Measurements from ENCODE around the gene NFATC1. TPM values are rescaled to one million over a fixed set of nuclear protein-coding genes. Genes with fewer than 3 reads are reported as not detected.
A peak's percentile ranks its signal among the peaks of the same experiment; 100 is the strongest.

Gene NFATC1
- total RNA-seq, 2 donors from 2014 or later: 5.2 to 5.9 TPM

- Histone ChIP-seq H3K27me3 (peaks cover 0 to 30% of the 10 kb centered on the region in 2 donors), H3K9me3 (no peaks in the 10 kb centered on the region), H3K36me3 (replicated peaks in 1 of 2; ENCODE audit: insufficient read depth in 1 of 2, low read depth in 2 of 2) (no peaks in the 10 kb centered on the region), H3K4me3 (no peak overlapping the region), H3K27ac (no peak overlapping the region), H3K4me1 (no peaks in the 10 kb centered on the region)
- intact Hi-C loops (cut with DNase I): no loop called here
- DNase-seq: peak in 1 of 4 donors; percentile 6
- ATAC-seq: no peak
- WGBS, 2 donors: 15 to 18% methylated on average over 6 to 11 of the region's 11 CpGs
- TF ChIP-seq POLR2A (IDR thresholded peaks at IDR 0.05): no peak
- TF ChIP-seq, protein P1, sequence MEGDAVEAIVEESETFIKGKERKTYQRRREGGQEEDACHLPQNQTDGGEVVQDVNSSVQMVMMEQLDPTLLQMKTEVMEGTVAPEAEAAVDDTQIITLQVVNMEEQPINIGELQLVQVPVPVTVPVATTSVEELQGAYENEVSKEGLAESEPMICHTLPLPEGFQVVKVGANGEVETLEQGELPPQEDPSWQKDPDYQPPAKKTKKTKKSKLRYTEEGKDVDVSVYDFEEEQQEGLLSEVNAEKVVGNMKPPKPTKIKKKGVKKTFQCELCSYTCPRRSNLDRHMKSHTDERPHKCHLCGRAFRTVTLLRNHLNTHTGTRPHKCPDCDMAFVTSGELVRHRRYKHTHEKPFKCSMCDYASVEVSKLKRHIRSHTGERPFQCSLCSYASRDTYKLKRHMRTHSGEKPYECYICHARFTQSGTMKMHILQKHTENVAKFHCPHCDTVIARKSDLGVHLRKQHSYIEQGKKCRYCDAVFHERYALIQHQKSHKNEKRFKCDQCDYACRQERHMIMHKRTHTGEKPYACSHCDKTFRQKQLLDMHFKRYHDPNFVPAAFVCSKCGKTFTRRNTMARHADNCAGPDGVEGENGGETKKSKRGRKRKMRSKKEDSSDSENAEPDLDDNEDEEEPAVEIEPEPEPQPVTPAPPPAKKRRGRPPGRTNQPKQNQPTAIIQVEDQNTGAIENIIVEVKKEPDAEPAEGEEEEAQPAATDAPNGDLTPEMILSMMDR (IDR thresholded peaks at IDR 0.05): no peak
Observed at GRCh38 chr18:79387615-79388014, 8.1 kb upstream of the NFATC1 start.

- Histone ChIP-seq H3K4me1 (peaks cover 3% of the 10 kb centered on the region), H3K27ac (no peak overlapping the region), H3K36me3 (replicated peaks in 1 of 2; ENCODE audit: insufficient read depth in 1 of 2, low read depth in 2 of 2) (no peaks in the 10 kb centered on the region), H3K9me3 (no peaks in the 10 kb centered on the region), H3K27me3 (peaks cover 0 to 30% of the 10 kb centered on the region in 2 donors), H3K4me3 (no peak overlapping the region)
- WGBS, 2 donors: 32 to 33% methylated on average over 5 to 7 of the region's 7 CpGs
- intact Hi-C loops (cut with DNase I): no loop called here
- TF ChIP-seq, protein P1 (IDR thresholded peaks at IDR 0.05): no peak
- TF ChIP-seq POLR2A (IDR thresholded peaks at IDR 0.05): no peak
- ATAC-seq (no peak), DNase-seq (no peak)
Observed at GRCh38 chr18:79388043-79388442, 7.7 kb upstream of the NFATC1 start.

DNA sequence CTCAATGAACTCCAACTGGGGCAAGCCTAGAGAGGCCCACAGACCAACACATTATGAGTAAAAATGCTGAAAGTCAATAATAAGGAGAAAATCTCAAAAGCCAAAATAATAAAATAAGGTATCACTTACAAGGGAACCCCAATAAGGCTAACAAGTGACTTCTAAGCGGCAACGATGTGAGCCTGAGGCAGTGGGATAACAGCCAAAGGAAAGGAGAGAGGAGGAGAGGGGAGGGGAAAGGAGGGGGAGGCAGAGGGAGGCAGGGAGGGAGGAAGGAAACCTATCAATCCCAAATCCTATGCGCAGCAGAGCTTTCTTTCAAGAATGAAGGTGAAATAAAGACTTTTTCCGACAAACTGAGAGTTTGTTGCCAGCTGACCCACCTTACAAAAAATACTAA is 6.0 kb upstream of the NFATC1 start:
- Histone ChIP-seq H3K4me1 (peaks cover 13% of the 10 kb centered on the region), H3K9me3 (no peaks in the 10 kb centered on the region), H3K27me3 (peaks cover 0 to 32% of the 10 kb centered on the region in 2 donors), H3K36me3 (replicated peaks in 1 of 2; ENCODE audit: insufficient read depth in 1 of 2, low read depth in 2 of 2) (no peaks in the 10 kb centered on the region), H3K27ac (no peak overlapping the region), H3K4me3 (no peak overlapping the region)
- TF ChIP-seq, protein P1 (IDR thresholded peaks at IDR 0.05): no peak
- no peak for TF ChIP-seq POLR2A (IDR thresholded peaks at IDR 0.05)
- ATAC-seq (no peak), DNase-seq (peak in 1 of 4 donors; percentile 3)
- 37 to 47% methylated on average over 4 of the region's 4 CpGs for WGBS, 2 donors
- intact Hi-C loops (cut with DNase I): no loop called here

- TF ChIP-seq, protein P1 (IDR thresholded peaks at IDR 0.05): no peak
- TF ChIP-seq POLR2A (IDR thresholded peaks at IDR 0.05): no peak
- DNase-seq (no peak), ATAC-seq (no peak)
- Histone ChIP-seq H3K9me3 (no peaks in the 10 kb centered on the region), H3K27me3 (peaks cover 0 to 34% of the 10 kb centered on the region in 2 donors), H3K4me3 (no peak overlapping the region), H3K36me3 (replicated peaks in 1 of 2; ENCODE audit: insufficient read depth in 1 of 2, low read depth in 2 of 2) (no peaks in the 10 kb centered on the region), H3K27ac (no peak overlapping the region), H3K4me1 (peaks cover 30% of the 10 kb centered on the region)
- 55 to 64% methylated on average over 8 of the region's 8 CpGs for WGBS, 2 donors
- intact Hi-C loops (cut with DNase I): no loop called here
Observed at GRCh38 chr18:79392226-79392625, 3.5 kb upstream of the NFATC1 start.

DNA sequence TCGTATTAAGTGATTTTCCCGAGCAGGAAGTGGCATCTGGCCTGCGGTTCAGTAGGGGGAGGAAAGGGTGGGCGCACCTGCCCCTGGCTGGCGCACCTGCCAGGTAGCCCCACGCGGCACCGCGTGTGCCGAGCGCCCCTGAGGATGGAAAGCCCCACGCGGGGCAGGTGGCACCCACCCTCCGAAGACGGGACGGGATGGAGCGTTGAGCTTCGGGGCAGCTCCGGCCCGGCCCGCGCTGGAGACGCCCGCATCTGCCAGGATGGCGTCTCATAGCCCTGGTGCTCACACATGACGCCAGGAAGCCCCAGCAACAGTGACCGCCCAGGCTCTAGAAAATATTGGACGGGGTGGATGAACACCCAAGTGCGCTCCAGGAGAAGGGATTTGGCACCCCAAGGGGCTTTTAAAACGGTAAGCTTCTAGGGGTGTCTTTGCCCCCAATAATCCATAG is 2.5 kb upstream of the NFATC1 start:
- Histone ChIP-seq H3K4me3 (no peak overlapping the region), H3K27ac (peak overlapping the region in 3 of 4 donors; percentile 66 to 83 (median 82)), H3K27me3 (peaks cover 0 to 28% of the 10 kb centered on the region in 2 donors), H3K36me3 (replicated peaks in 1 of 2; ENCODE audit: insufficient read depth in 1 of 2, low read depth in 2 of 2) (no peaks in the 10 kb centered on the region), H3K9me3 (no peaks in the 10 kb centered on the region), H3K4me1 (peaks cover 30% of the 10 kb centered on the region)
- ATAC-seq: no peak
- DNase-seq: no peak
- WGBS, 2 donors: 3% methylated on average over 14 to 30 of the region's 30 CpGs
- intact Hi-C loops (cut with DNase I): no loop called here
- no peak for TF ChIP-seq POLR2A (IDR thresholded peaks at IDR 0.05)
- TF ChIP-seq, protein P1 (IDR thresholded peaks at IDR 0.05): no peak
